ENCODE measurements around the gene RWDD4. TPM values are rescaled to one million over a fixed set of nuclear protein-coding genes. Genes with fewer than 3 reads are reported as not detected.

RWDD4 gene
- total RNA-seq, 6 experiments from 2014 or later = 8.4 to 10.4 (median 8.5) TPM

GRCh38 chr4:183599690-183600089, 59.3 kb downstream of the RWDD4 start:
- no peak for ATAC-seq
- H3K27me3 ChIP-seq = no peaks in the 10 kb centered on the region
- H3K36me3 ChIP-seq = no peaks in the 10 kb centered on the region
- H3K4me3 ChIP-seq = no peak overlapping the region
- H3K9me3 ChIP-seq = no peaks in the 10 kb centered on the region
- H3K4me1 ChIP-seq = no peaks in the 10 kb centered on the region
- intact Hi-C loops (cut with DNase I) = no loop called here
- H3K27ac ChIP-seq = no peak overlapping the region
- no peak for TF ChIP-seq CTCF (IDR thresholded peaks at IDR 0.05)
- no peak for TF ChIP-seq POLR2A (IDR thresholded peaks at IDR 0.05)
- no peak for DNase-seq

- Histone ChIP-seq H3K4me3 (no peak overlapping the region), H3K9me3 (no peaks in the 10 kb centered on the region), H3K27me3 (no peaks in the 10 kb centered on the region), H3K27ac (no peak overlapping the region), H3K4me1 (no peaks in the 10 kb centered on the region), H3K36me3 (no peaks in the 10 kb centered on the region)
- DNase-seq = no peak
- TF ChIP-seq POLR2A (IDR thresholded peaks at IDR 0.05) = no peak
- no peak for TF ChIP-seq CTCF (IDR thresholded peaks at IDR 0.05)
- intact Hi-C loops (cut with DNase I) = no loop called here
- ATAC-seq = no peak
These were observed 59.7 kb downstream of the RWDD4 start for GRCh38 chr4:183599284-183599683.

- intact Hi-C loops (cut with DNase I) = no loop called here
- no peak for ATAC-seq
- DNase-seq = no peak
- Histone ChIP-seq H3K4me3 (no peak overlapping the region), H3K36me3 (no peaks in the 10 kb centered on the region), H3K4me1 (no peaks in the 10 kb centered on the region), H3K27me3 (no peaks in the 10 kb centered on the region), H3K9me3 (no peaks in the 10 kb centered on the region), H3K27ac (no peak overlapping the region)
- TF ChIP-seq CTCF (IDR thresholded peaks at IDR 0.05) = no peak
- WGBS (ENCODE audit: insufficient coverage, low coverage, low lambda C conversion rate, missing lambda C conversion rate) = 79% methylated on average over 2 of the region's 2 CpGs
These were observed 62.8 kb downstream of the RWDD4 start for GRCh38 chr4:183596067-183596757.

GRCh38 chr4:183594823-183595222, 64.2 kb downstream of the RWDD4 start:
- DNase-seq (no peak), ATAC-seq (no peak)
- intact Hi-C loops (cut with DNase I) = no loop called here
- Histone ChIP-seq H3K36me3 (no peaks in the 10 kb centered on the region), H3K27ac (no peak overlapping the region), H3K27me3 (no peaks in the 10 kb centered on the region), H3K4me1 (no peaks in the 10 kb centered on the region), H3K4me3 (no peak overlapping the region), H3K9me3 (no peaks in the 10 kb centered on the region)
- no peak for TF ChIP-seq CTCF (IDR thresholded peaks at IDR 0.05)
- no peak for TF ChIP-seq POLR2A (IDR thresholded peaks at IDR 0.05)
- 65% methylated on average over 3 of the region's 3 CpGs for WGBS (ENCODE audit: insufficient coverage, low coverage, low lambda C conversion rate, missing lambda C conversion rate)

GRCh38 chr4:183591301-183591700, 67.7 kb downstream of the RWDD4 start:
- Histone ChIP-seq H3K36me3 (no peaks in the 10 kb centered on the region), H3K4me3 (no peak overlapping the region), H3K9me3 (no peaks in the 10 kb centered on the region), H3K27me3 (no peaks in the 10 kb centered on the region), H3K4me1 (no peaks in the 10 kb centered on the region), H3K27ac (no peak overlapping the region)
- no peak for DNase-seq
- intact Hi-C loops (cut with DNase I) = no loop called here
- TF ChIP-seq POLR2A (IDR thresholded peaks at IDR 0.05) (no peak), CTCF (IDR thresholded peaks at IDR 0.05) (no peak)
- no peak for ATAC-seq
- WGBS (ENCODE audit: insufficient coverage, low coverage, low lambda C conversion rate, missing lambda C conversion rate) = 86% methylated on average over 4 of the region's 4 CpGs
